CD14-positive monocyte (primary cell): ENCODE results near the gene MIEF1. TPM values are rescaled to one million over a fixed set of nuclear protein-coding genes. Genes with fewer than 3 reads are reported as not detected.

Experiments used
- DNase-seq, 3 donors: peaks; one replicate each; pipeline ENCODE4 v3.0.0-alpha.2; 2011 to 2022
- H2AFZ ChIP-seq: 2 replicates; pipeline ENCODE4 v1.6.0; 2012; ENCODE audit warnings: mild to moderate bottlenecking, low read depth, low read length, inconsistent platforms; ENCODE audit not compliant: insufficient read depth, poor library complexity, severe bottlenecking
- H3K27ac ChIP-seq, 2 donors: 1 replicate in 1 of 2; 2 replicates in 1 of 2; pipeline ENCODE4 v1.5.1; 2012 to 2013; ENCODE audit warnings: low read length in 2 of 2, control low read depth in 1 of 2, inconsistent platforms in 1 of 2, low read depth in 1 of 2, mild to moderate bottlenecking in 1 of 2
- H3K27me3 ChIP-seq, 2 donors: one replicate each; pipeline versions ENCODE4 v1.6.0 to v1.6.1; 2011 to 2013; ENCODE audit warnings: low read length in 2 of 2; ENCODE audit not compliant: control insufficient read depth in 2 of 2, insufficient read depth in 2 of 2
- H3K36me3 ChIP-seq, 2 donors: replicated peaks in 1 of 2; 1 replicate in 1 of 2; 2 replicates in 1 of 2; pipeline versions ENCODE4 v1.5.1 to v1.6.1; 2012 to 2013; ENCODE audit warnings: low read length in 2 of 2, control low read depth in 1 of 2, inconsistent platforms in 1 of 2, mild to moderate bottlenecking in 1 of 2; ENCODE audit not compliant: insufficient read depth in 2 of 2, control insufficient read depth in 1 of 2
- H3K4me1 ChIP-seq, 2 donors: 1 replicate in 1 of 2; 2 replicates in 1 of 2; pipeline versions ENCODE4 v1.5.1 to v1.6.1; 2012 to 2013; ENCODE audit warnings: low read length in 2 of 2, control low read depth in 1 of 2, inconsistent platforms in 1 of 2, mild to moderate bottlenecking in 1 of 2, moderate library complexity in 1 of 2; ENCODE audit not compliant: insufficient read depth in 2 of 2, control insufficient read depth in 1 of 2
- H3K4me2 ChIP-seq: replicated peaks from 2 replicates; pipeline ENCODE3; 2012; ENCODE audit warnings: low read length, moderate library complexity, mild to moderate bottlenecking; ENCODE audit not compliant: poor library complexity, severe bottlenecking; ENCODE audit errors: extremely low read depth
- H3K4me3 ChIP-seq, 3 experiments: fragments of 200-600 bp in 1 of 3; sonication (generic) in 1 of 3; replicated peaks in 1 of 3; 1 replicate in 2 of 3; 2 replicates in 1 of 3; pipeline ENCODE4 v1.5.1; 2011 to 2013; ENCODE audit warnings: low read length in 3 of 3, mild to moderate bottlenecking in 3 of 3, control low read depth in 2 of 3, low read depth in 2 of 3, inconsistent platforms in 1 of 3, moderate library complexity in 1 of 3
- H3K79me2 ChIP-seq: 2 replicates; pipeline ENCODE4 v1.6.0; 2012; ENCODE audit warnings: mild to moderate bottlenecking, control low read depth, inconsistent platforms, low read length, moderate library complexity; ENCODE audit not compliant: insufficient read depth
- H3K9ac ChIP-seq: 2 replicates; pipeline ENCODE4 v1.6.0; 2017; ENCODE audit warnings: low read length, mild to moderate bottlenecking; ENCODE audit not compliant: insufficient read depth, poor library complexity, severe bottlenecking
- H3K9me3 ChIP-seq, 2 donors: replicated peaks in 1 of 2; 1 replicate in 1 of 2; 2 replicates in 1 of 2; pipeline versions ENCODE4 v1.5.1 to v1.6.1; 2012 to 2013; ENCODE audit warnings: low read length in 2 of 2, control low read depth in 1 of 2; ENCODE audit not compliant: control insufficient read depth in 1 of 2, insufficient read depth in 1 of 2
- H4K20me1 ChIP-seq: 2 replicates; pipeline ENCODE4 v1.6.0; 2012; ENCODE audit warnings: mild to moderate bottlenecking, low read length, control low read depth, moderate library complexity; ENCODE audit not compliant: insufficient read depth
- H3K27ac Mint-ChIP-seq, 7 donors: one replicate each; pipeline ENCODE4 v1.8.0; 2020; ENCODE audit warnings: mild to moderate bottlenecking in 7 of 7, mixed read lengths in 7 of 7, moderate library complexity in 6 of 7, inconsistent platforms in 2 of 7
- H3K27me3 Mint-ChIP-seq, 3 donors: one replicate each; pipeline ENCODE4 v1.8.0; 2021 to 2022; ENCODE audit warnings: low read depth in 3 of 3, mild to moderate bottlenecking in 3 of 3, mixed read lengths in 3 of 3, moderate library complexity in 3 of 3, inconsistent platforms in 1 of 3
- H3K36me3 Mint-ChIP-seq, 2 donors: one replicate each; pipeline ENCODE4 v1.8.0; 2020; ENCODE audit warnings: mixed read lengths in 2 of 2, inconsistent platforms in 1 of 2, mild to moderate bottlenecking in 1 of 2
- H3K4me1 Mint-ChIP-seq: one replicate; pipeline ENCODE4 v1.8.0; 2020; ENCODE audit warnings: mild to moderate bottlenecking, mixed read lengths
- H3K4me3 Mint-ChIP-seq, 2 donors: one replicate each; pipeline ENCODE4 v1.8.0; 2020; ENCODE audit warnings: mild to moderate bottlenecking in 2 of 2, mixed read lengths in 2 of 2, moderate library complexity in 1 of 2
- H3K9me3 Mint-ChIP-seq, 7 donors: one replicate each; pipeline ENCODE4 v1.8.0; 2020 to 2022; ENCODE audit warnings: mixed read lengths in 7 of 7, mild to moderate bottlenecking in 6 of 7, moderate library complexity in 6 of 7, inconsistent platforms in 2 of 7
- WGBS: methylation state at CpG from one replicate; pipeline ENCODE4 v1.1.5; 2013; ENCODE audit warnings: missing lambda C conversion rate; ENCODE audit not compliant: insufficient coverage; 5-methylcytosine and 5-hydroxymethylcytosine counted together
- intact Hi-C, 2 donors: fragments of 100-400 bp; cut with micrococcal nuclease; formaldehyde crosslinking; loops; one replicate each; pipeline versions ENCODE4 v1.15.0 to v1.15.1; 2023
- polyA plus RNA-seq, 3 donors: library from polyadenylated mRNA; depleted of rRNA in 1 of 3; unstranded in 2 of 3; stranded (reverse) in 1 of 3; fragments of 300-500 nt in 2 of 3; fragments of >200 nt in 1 of 3; fragmentation: Illumina TruSeq in 2 of 3; gene quantifications; 1 replicate in 2 of 3; 2 replicates in 1 of 3; pipeline ENCODE4 v1.2.3, GENCODE V29; 2012 to 2021
- TF ChIP-seq, protein P1 (sequence below): fragments of 200-600 bp; IDR thresholded peaks from one replicate; pipeline ENCODE4 v1.8.0; 2022; ENCODE audit warnings: antibody characterized with exemption, mild to moderate bottlenecking

Gene MIEF1
- polyA plus RNA-seq, 3 donors, result 9.4 to 14.0 (median 13.3) TPM

GRCh38 chr22:39466228-39467006, 35.7 kb upstream of the MIEF1 start:
- peaks cover 35 to 37% of the 10 kb centered on the region in 2 donors for H3K4me1 ChIP-seq
- H3K27me3 Mint-ChIP-seq, result peaks cover 5 to 24% (median 8%) of the 10 kb centered on the region in 3 donors
- H3K4me1 Mint-ChIP-seq, result peaks cover 47% of the 10 kb centered on the region
- intact Hi-C loops, result no loop called here
- no peak overlapping the region for H3K9ac ChIP-seq
- H3K27ac Mint-ChIP-seq, result no peak overlapping the region
- H3K4me2 ChIP-seq, result no peak overlapping the region
- H3K9me3 ChIP-seq, result no peaks in the 10 kb centered on the region
- 96% methylated on average over 16 of the region's 21 CpGs for WGBS
- H4K20me1 ChIP-seq, result no peaks in the 10 kb centered on the region
- H3K79me2 ChIP-seq, result no peaks in the 10 kb centered on the region
- H3K27ac ChIP-seq, result no peak overlapping the region
- H3K36me3 ChIP-seq, result no peaks in the 10 kb centered on the region
- H3K27me3 ChIP-seq, result no peaks in the 10 kb centered on the region
- H3K36me3 Mint-ChIP-seq, result no peaks in the 10 kb centered on the region
- peaks cover 0 to 5% (median 0%) of the 10 kb centered on the region in 7 donors for H3K9me3 Mint-ChIP-seq
- no peak overlapping the region for H3K4me3 ChIP-seq
- H2AFZ ChIP-seq, result no peak overlapping the region
- no peak for DNase-seq
- no peak overlapping the region for H3K4me3 Mint-ChIP-seq
- TF ChIP-seq, protein P1, sequence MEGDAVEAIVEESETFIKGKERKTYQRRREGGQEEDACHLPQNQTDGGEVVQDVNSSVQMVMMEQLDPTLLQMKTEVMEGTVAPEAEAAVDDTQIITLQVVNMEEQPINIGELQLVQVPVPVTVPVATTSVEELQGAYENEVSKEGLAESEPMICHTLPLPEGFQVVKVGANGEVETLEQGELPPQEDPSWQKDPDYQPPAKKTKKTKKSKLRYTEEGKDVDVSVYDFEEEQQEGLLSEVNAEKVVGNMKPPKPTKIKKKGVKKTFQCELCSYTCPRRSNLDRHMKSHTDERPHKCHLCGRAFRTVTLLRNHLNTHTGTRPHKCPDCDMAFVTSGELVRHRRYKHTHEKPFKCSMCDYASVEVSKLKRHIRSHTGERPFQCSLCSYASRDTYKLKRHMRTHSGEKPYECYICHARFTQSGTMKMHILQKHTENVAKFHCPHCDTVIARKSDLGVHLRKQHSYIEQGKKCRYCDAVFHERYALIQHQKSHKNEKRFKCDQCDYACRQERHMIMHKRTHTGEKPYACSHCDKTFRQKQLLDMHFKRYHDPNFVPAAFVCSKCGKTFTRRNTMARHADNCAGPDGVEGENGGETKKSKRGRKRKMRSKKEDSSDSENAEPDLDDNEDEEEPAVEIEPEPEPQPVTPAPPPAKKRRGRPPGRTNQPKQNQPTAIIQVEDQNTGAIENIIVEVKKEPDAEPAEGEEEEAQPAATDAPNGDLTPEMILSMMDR, result no peak

DNA sequence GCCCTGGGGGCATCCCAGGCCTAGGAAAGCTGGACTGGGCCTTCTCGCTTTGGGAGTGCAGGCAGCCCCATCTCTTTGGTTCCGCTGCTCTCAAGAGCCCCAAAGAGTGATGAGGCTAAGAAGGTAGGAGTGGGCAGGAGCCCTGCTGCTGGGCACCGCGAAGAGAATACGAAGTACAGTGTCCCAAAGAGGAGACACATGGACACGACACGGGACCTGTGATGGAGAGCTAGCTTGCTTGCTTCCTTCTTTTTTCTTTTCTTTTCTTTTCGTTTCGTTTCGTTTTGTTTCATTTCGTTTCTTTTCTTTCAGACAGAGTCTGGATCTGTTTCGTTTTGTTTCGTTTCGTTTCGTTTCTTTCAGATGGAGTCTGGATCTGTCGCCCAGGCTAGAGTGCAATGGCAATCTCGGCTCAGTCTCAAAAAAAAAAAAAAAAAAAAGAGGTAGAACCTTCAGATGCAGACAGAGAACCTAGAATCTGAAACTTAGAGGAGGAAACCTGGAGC, 34.6 kb upstream of the MIEF1 start:
- H4K20me1 ChIP-seq, result no peaks in the 10 kb centered on the region
- TF ChIP-seq, protein P1, result no peak
- H2AFZ ChIP-seq, result no peak overlapping the region
- DNase-seq, result no peak
- H3K27ac ChIP-seq, result no peak overlapping the region
- H3K4me1 ChIP-seq, result peaks cover 42 to 47% of the 10 kb centered on the region in 2 donors
- peaks cover 0 to 5% (median 0%) of the 10 kb centered on the region in 7 donors for H3K9me3 Mint-ChIP-seq
- no peak overlapping the region for H3K4me2 ChIP-seq
- H3K36me3 Mint-ChIP-seq, result no peaks in the 10 kb centered on the region
- H3K79me2 ChIP-seq, result no peaks in the 10 kb centered on the region
- H3K9me3 ChIP-seq, result no peaks in the 10 kb centered on the region
- H3K27ac Mint-ChIP-seq, result no peak overlapping the region
- 82% methylated on average over 17 of the region's 17 CpGs for WGBS
- no peaks in the 10 kb centered on the region for H3K36me3 ChIP-seq
- intact Hi-C loops, result no loop called here
- peaks cover 4 to 22% (median 7%) of the 10 kb centered on the region in 3 donors for H3K27me3 Mint-ChIP-seq
- H3K27me3 ChIP-seq, result no peaks in the 10 kb centered on the region
- no peak overlapping the region for H3K4me3 Mint-ChIP-seq
- no peak overlapping the region for H3K9ac ChIP-seq
- peaks cover 53% of the 10 kb centered on the region for H3K4me1 Mint-ChIP-seq
- no peak overlapping the region for H3K4me3 ChIP-seq
